ENCODE measurements around the gene VRK2.

The VRK2 gene

GRCh38 chr2:58047961-58048360 is 1.4 kb downstream of the VRK2 start:
- in situ Hi-C loops (cut with MboI; ENCODE audit: low pct_unique_long_range_greater_than_20kb, low sequenced_read_pairs, unreplicated experiment) = loop anchor here (10.0 to 25.0 kb wide), 2 partner anchors 133 to 286 kb away; no protein-coding TSS in a partner anchor
- no peak for TF ChIP-seq CTCF (IDR thresholded peaks at IDR 0.05; ENCODE audit: extremely low read depth, insufficient read depth, missing control alignments)
- no peak for DNase-seq (ENCODE audit: low spot score)

GRCh38 chr2:58051445-58051844 is 4.8 kb downstream of the VRK2 start:
- in situ Hi-C loops (cut with MboI; ENCODE audit: low pct_unique_long_range_greater_than_20kb, low sequenced_read_pairs, unreplicated experiment) = no loop called here
- TF ChIP-seq CTCF (IDR thresholded peaks at IDR 0.05; ENCODE audit: extremely low read depth, insufficient read depth, missing control alignments) = no peak
- DNase-seq (ENCODE audit: low spot score) = no peak

- in situ Hi-C loops (cut with MboI; ENCODE audit: low pct_unique_long_range_greater_than_20kb, low sequenced_read_pairs, unreplicated experiment) = no loop called here
- DNase-seq (ENCODE audit: low spot score) = no peak
- TF ChIP-seq CTCF (IDR thresholded peaks at IDR 0.05; ENCODE audit: extremely low read depth, insufficient read depth, missing control alignments) = no peak
These were observed 6.4 kb downstream of the VRK2 start for GRCh38 chr2:58052978-58053377.

GRCh38 chr2:58054264-58054663 is 7.7 kb downstream of the VRK2 start:
- in situ Hi-C loops (cut with MboI; ENCODE audit: low pct_unique_long_range_greater_than_20kb, low sequenced_read_pairs, unreplicated experiment) = no loop called here
- TF ChIP-seq CTCF (IDR thresholded peaks at IDR 0.05; ENCODE audit: extremely low read depth, insufficient read depth, missing control alignments) = no peak
- DNase-seq (ENCODE audit: low spot score) = no peak

GRCh38 chr2:58055033-58055786 is 8.6 kb downstream of the VRK2 start:
- no peak for DNase-seq (ENCODE audit: low spot score)
- TF ChIP-seq CTCF (IDR thresholded peaks at IDR 0.05; ENCODE audit: extremely low read depth, insufficient read depth, missing control alignments) = no peak
- in situ Hi-C loops (cut with MboI; ENCODE audit: low pct_unique_long_range_greater_than_20kb, low sequenced_read_pairs, unreplicated experiment) = no loop called here

GRCh38 chr2:58056192-58056916 is 9.7 kb downstream of the VRK2 start:
- in situ Hi-C loops (cut with MboI; ENCODE audit: low pct_unique_long_range_greater_than_20kb, low sequenced_read_pairs, unreplicated experiment) = no loop called here
- TF ChIP-seq CTCF (IDR thresholded peaks at IDR 0.05; ENCODE audit: extremely low read depth, insufficient read depth, missing control alignments) = no peak
- no peak for DNase-seq (ENCODE audit: low spot score)

All from GM13977 (cell line).